GM23338 (cell line): ENCODE results near the gene RNF31.

Experiments
- CREB1 ChIP-seq: fragments of 250-450 bp; sonication (Bioruptor Pico); IDR thresholded peaks from 2 replicates; pipeline ENCODE4 v1.5.0; 2020; ENCODE audit warnings: low read depth, mild to moderate bottlenecking, moderate library complexity
- EZH2 ChIP-seq: fragments of 200-600 bp; sonication (generic); IDR thresholded peaks from one replicate; pipeline ENCODE4 v1.8.0; 2017; ENCODE audit warnings: antibody characterized with exemption, mild to moderate bottlenecking, low read depth; ENCODE audit not compliant: unreplicated experiment
- EZH2phosphoT487 ChIP-seq: fragments of 200-600 bp; sonication (generic); IDR thresholded peaks from one replicate; pipeline ENCODE4 v1.8.1; 2018; ENCODE audit warnings: antibody characterized with exemption; ENCODE audit not compliant: unreplicated experiment
- JUNB ChIP-seq: IDR thresholded peaks from one replicate; pipeline ENCODE4 v1.6.1; 2016; ENCODE audit warnings: antibody characterized with exemption; ENCODE audit not compliant: unreplicated experiment
- NANOG ChIP-seq: IDR thresholded peaks from 2 replicates; pipeline ENCODE4 v1.6.1; 2016; ENCODE audit warnings: antibody characterized with exemption, borderline replicate concordance
- POLR2AphosphoS5 ChIP-seq: IDR thresholded peaks from 2 replicates; pipeline ENCODE4 v1.6.1; 2016; ENCODE audit warnings: antibody characterized with exemption, low read depth
- ZNF114 ChIP-seq: fragments of 250-450 bp; sonication (Bioruptor Pico); IDR thresholded peaks from 2 replicates; pipeline ENCODE4 v1.5.0; 2020; ENCODE audit warnings: mild to moderate bottlenecking, moderate library complexity
- ZNF331 ChIP-seq: fragments of 250-450 bp; sonication (Bioruptor Pico); IDR thresholded peaks from 2 replicates; pipeline ENCODE4 v1.5.0; 2020; ENCODE audit warnings: low read depth, mild to moderate bottlenecking, moderate library complexity
- TF ChIP-seq, protein P1 (sequence below), 2 experiments: fragments of 200-600 bp in 1 of 2; sonication (generic) in 1 of 2; conservative IDR thresholded peaks; 2 replicates each; pipeline versions ENCODE4 v1.5.1 to v1.6.1; 2016 to 2017; ENCODE audit warnings: antibody characterized with exemption in 2 of 2, low read depth in 2 of 2, mild to moderate bottlenecking in 2 of 2, moderate library complexity in 1 of 2
- TF ChIP-seq, protein P2 (sequence below): fragments of 250-450 bp; sonication (Bioruptor Pico); IDR thresholded peaks from 2 replicates; pipeline ENCODE4 v1.5.0; 2020; ENCODE audit warnings: mild to moderate bottlenecking, moderate library complexity
- TF ChIP-seq, protein P3 (sequence below): IDR thresholded peaks from one replicate; pipeline ENCODE4 v1.6.1; 2018; ENCODE audit warnings: antibody characterized with exemption; ENCODE audit not compliant: unreplicated experiment
- TF ChIP-seq, protein P4 (sequence below): IDR thresholded peaks from 2 replicates; pipeline ENCODE4 v1.6.1; 2016; ENCODE audit warnings: antibody characterized with exemption

DNA sequence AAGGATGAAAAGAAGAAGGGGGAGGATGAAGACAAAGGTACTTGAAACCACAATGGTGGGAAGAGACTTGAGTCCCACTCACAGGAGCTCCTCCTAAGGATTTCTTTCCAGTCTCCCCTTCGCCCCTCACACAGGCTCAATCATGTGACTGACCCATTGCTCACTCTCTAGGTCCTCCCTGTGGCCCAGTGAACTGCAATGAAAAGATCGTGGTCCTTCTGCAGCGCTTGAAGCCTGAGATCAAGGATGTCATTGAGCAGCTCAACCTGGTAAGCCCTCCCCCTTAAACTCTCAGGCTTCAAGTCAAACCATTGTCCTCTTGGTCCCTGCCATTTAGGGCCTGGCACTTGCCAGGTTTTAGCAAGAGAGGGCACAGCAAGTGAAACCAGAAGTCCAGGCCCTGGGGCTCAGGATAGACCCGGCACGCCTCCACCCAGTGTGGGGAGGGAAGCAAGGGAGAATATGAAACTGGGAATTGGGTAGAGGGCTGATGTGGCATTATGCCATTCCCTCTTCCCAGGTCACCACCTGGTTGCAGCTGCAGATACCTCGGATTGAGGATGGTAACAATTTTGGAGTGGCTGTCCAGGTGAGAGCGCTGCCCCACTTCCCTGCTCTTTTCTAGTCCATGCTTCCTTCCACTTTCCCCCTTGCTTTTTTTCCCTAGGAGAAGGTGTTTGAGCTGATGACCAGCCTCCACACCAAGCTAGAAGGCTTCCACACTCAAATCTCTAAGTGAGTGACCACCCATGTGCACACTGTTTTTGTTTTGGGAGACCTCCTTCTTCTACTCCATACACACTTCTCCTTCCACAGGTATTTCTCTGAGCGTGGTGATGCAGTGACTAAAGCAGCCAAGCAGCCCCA lies 9.5 kb upstream of the RNF31 start:
- TF ChIP-seq, protein P1, sequence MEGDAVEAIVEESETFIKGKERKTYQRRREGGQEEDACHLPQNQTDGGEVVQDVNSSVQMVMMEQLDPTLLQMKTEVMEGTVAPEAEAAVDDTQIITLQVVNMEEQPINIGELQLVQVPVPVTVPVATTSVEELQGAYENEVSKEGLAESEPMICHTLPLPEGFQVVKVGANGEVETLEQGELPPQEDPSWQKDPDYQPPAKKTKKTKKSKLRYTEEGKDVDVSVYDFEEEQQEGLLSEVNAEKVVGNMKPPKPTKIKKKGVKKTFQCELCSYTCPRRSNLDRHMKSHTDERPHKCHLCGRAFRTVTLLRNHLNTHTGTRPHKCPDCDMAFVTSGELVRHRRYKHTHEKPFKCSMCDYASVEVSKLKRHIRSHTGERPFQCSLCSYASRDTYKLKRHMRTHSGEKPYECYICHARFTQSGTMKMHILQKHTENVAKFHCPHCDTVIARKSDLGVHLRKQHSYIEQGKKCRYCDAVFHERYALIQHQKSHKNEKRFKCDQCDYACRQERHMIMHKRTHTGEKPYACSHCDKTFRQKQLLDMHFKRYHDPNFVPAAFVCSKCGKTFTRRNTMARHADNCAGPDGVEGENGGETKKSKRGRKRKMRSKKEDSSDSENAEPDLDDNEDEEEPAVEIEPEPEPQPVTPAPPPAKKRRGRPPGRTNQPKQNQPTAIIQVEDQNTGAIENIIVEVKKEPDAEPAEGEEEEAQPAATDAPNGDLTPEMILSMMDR (conservative IDR thresholded peaks at IDR 0.05; ENCODE audit: low read depth in 2 of 2): no peak
- no peak for TF ChIP-seq NANOG
- TF ChIP-seq EZH2: no peak
- no peak for TF ChIP-seq EZH2phosphoT487
- TF ChIP-seq, protein P2, sequence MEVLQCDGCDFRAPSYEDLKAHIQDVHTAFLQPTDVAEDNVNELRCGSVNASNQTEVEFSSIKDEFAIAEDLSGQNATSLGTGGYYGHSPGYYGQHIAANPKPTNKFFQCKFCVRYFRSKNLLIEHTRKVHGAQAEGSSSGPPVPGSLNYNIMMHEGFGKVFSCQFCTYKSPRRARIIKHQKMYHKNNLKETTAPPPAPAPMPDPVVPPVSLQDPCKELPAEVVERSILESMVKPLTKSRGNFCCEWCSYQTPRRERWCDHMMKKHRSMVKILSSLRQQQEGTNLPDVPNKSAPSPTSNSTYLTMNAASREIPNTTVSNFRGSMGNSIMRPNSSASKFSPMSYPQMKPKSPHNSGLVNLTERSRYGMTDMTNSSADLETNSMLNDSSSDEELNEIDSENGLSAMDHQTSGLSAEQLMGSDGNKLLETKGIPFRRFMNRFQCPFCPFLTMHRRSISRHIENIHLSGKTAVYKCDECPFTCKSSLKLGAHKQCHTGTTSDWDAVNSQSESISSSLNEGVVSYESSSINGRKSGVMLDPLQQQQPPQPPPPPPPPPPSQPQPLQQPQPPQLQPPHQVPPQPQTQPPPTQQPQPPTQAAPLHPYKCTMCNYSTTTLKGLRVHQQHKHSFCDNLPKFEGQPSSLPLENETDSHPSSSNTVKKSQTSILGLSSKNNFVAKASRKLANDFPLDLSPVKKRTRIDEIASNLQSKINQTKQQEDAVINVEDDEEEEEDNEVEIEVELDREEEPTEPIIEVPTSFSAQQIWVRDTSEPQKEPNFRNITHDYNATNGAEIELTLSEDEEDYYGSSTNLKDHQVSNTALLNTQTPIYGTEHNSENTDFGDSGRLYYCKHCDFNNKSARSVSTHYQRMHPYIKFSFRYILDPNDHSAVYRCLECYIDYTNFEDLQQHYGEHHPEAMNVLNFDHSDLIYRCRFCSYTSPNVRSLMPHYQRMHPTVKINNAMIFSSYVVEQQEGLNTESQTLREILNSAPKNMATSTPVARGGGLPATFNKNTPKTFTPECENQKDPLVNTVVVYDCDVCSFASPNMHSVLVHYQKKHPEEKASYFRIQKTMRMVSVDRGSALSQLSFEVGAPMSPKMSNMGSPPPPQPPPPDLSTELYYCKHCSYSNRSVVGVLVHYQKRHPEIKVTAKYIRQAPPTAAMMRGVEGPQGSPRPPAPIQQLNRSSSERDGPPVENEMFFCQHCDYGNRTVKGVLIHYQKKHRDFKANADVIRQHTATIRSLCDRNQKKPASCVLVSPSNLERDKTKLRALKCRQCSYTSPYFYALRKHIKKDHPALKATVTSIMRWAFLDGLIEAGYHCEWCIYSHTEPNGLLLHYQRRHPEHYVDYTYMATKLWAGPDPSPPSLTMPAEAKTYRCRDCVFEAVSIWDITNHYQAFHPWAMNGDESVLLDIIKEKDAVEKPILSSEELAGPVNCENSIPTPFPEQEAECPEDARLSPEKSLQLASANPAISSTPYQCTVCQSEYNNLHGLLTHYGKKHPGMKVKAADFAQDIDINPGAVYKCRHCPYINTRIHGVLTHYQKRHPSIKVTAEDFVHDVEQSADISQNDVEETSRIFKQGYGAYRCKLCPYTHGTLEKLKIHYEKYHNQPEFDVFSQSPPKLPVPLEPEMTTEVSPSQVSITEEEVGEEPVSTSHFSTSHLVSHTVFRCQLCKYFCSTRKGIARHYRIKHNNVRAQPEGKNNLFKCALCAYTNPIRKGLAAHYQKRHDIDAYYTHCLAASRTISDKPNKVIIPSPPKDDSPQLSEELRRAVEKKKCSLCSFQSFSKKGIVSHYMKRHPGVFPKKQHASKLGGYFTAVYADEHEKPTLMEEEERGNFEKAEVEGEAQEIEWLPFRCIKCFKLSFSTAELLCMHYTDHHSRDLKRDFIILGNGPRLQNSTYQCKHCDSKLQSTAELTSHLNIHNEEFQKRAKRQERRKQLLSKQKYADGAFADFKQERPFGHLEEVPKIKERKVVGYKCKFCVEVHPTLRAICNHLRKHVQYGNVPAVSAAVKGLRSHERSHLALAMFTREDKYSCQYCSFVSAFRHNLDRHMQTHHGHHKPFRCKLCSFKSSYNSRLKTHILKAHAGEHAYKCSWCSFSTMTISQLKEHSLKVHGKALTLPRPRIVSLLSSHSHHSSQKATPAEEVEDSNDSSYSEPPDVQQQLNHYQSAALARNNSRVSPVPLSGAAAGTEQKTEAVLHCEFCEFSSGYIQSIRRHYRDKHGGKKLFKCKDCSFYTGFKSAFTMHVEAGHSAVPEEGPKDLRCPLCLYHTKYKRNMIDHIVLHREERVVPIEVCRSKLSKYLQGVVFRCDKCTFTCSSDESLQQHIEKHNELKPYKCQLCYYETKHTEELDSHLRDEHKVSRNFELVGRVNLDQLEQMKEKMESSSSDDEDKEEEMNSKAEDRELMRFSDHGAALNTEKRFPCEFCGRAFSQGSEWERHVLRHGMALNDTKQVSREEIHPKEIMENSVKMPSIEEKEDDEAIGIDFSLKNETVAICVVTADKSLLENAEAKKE (CRISPR knock-in tag): no peak
- TF ChIP-seq, protein P3, sequence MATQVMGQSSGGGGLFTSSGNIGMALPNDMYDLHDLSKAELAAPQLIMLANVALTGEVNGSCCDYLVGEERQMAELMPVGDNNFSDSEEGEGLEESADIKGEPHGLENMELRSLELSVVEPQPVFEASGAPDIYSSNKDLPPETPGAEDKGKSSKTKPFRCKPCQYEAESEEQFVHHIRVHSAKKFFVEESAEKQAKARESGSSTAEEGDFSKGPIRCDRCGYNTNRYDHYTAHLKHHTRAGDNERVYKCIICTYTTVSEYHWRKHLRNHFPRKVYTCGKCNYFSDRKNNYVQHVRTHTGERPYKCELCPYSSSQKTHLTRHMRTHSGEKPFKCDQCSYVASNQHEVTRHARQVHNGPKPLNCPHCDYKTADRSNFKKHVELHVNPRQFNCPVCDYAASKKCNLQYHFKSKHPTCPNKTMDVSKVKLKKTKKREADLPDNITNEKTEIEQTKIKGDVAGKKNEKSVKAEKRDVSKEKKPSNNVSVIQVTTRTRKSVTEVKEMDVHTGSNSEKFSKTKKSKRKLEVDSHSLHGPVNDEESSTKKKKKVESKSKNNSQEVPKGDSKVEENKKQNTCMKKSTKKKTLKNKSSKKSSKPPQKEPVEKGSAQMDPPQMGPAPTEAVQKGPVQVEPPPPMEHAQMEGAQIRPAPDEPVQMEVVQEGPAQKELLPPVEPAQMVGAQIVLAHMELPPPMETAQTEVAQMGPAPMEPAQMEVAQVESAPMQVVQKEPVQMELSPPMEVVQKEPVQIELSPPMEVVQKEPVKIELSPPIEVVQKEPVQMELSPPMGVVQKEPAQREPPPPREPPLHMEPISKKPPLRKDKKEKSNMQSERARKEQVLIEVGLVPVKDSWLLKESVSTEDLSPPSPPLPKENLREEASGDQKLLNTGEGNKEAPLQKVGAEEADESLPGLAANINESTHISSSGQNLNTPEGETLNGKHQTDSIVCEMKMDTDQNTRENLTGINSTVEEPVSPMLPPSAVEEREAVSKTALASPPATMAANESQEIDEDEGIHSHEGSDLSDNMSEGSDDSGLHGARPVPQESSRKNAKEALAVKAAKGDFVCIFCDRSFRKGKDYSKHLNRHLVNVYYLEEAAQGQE: no peak
- TF ChIP-seq POLR2AphosphoS5: no peak
- TF ChIP-seq, protein P4, sequence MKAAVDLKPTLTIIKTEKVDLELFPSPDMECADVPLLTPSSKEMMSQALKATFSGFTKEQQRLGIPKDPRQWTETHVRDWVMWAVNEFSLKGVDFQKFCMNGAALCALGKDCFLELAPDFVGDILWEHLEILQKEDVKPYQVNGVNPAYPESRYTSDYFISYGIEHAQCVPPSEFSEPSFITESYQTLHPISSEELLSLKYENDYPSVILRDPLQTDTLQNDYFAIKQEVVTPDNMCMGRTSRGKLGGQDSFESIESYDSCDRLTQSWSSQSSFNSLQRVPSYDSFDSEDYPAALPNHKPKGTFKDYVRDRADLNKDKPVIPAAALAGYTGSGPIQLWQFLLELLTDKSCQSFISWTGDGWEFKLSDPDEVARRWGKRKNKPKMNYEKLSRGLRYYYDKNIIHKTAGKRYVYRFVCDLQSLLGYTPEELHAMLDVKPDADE: no peak
- no peak for TF ChIP-seq ZNF331 (CRISPR knock-in tag)
- no peak for TF ChIP-seq CREB1 (CRISPR knock-in tag)
- TF ChIP-seq JUNB: no peak
- no peak for TF ChIP-seq ZNF114
